Activated T-helper 1 cell treated with Interleukin-2 at 50 U/mL for 16 hours (primary cell): Measurements from ENCODE around the gene KPNB1.

Experiments used
- DNase-seq: peaks from one replicate; pipeline ENCODE4 v3.0.0-alpha.2; 2020; ENCODE audit warnings: low read depth

KPNB1 gene

GRCh38 chr17:47711366-47712099, 61.8 kb downstream of the KPNB1 start:
- DNase-seq, result no peak

GRCh38 chr17:47712330-47713023, 62.8 kb downstream of the KPNB1 start:
- DNase-seq, result no peak

- no peak for DNase-seq
These were observed 64.4 kb downstream of the KPNB1 start for GRCh38 chr17:47713980-47714700.

- DNase-seq, result no peak
These were observed 65.2 kb downstream of the KPNB1 start for GRCh38 chr17:47714773-47715396.

GRCh38 chr17:47715669-47716325, 66.1 kb downstream of the KPNB1 start:
- no peak for DNase-seq

- DNase-seq, result no peak
These were observed 66.7 kb downstream of the KPNB1 start for GRCh38 chr17:47716375-47716774.

GRCh38 chr17:47717261-47717697, 67.6 kb downstream of the KPNB1 start:
- DNase-seq, result no peak

GRCh38 chr17:47717979-47718621, 68.4 kb downstream of the KPNB1 start:
- no peak for DNase-seq

GRCh38 chr17:47718634-47719405, 69.1 kb downstream of the KPNB1 start:
- no peak for DNase-seq

- no peak for DNase-seq
These were observed 69.9 kb downstream of the KPNB1 start for GRCh38 chr17:47719411-47720152.

- DNase-seq, result no peak
These were observed 70.5 kb downstream of the KPNB1 start for GRCh38 chr17:47720196-47720595.

- peak; percentile 62 for DNase-seq
These were observed 71.2 kb downstream of the KPNB1 start for GRCh38 chr17:47720754-47721533.

GRCh38 chr17:47721725-47722124, 72.0 kb downstream of the KPNB1 start:
- no peak for DNase-seq

- no peak for DNase-seq
These were observed 75.0 kb downstream of the KPNB1 start for GRCh38 chr17:47724705-47725104.

GRCh38 chr17:47725446-47726111, 75.9 kb downstream of the KPNB1 start:
- no peak for DNase-seq

- no peak for DNase-seq
These were observed 77.3 kb downstream of the KPNB1 start for GRCh38 chr17:47726796-47727703.

- no peak for DNase-seq
These were observed 78.0 kb downstream of the KPNB1 start for GRCh38 chr17:47727704-47728036.
